ENCODE measurements around the gene MBD4.
"Not testable (repeated sequence)": the region's sequence is repeated elsewhere in the genome, so short reads cannot be mapped to it uniquely, and the experiment has no call there.

Gene MBD4

GRCh38 chr3:129483870-129484269, 44.1 kb upstream of the MBD4 start:
- TF ChIP-seq, protein P1, sequence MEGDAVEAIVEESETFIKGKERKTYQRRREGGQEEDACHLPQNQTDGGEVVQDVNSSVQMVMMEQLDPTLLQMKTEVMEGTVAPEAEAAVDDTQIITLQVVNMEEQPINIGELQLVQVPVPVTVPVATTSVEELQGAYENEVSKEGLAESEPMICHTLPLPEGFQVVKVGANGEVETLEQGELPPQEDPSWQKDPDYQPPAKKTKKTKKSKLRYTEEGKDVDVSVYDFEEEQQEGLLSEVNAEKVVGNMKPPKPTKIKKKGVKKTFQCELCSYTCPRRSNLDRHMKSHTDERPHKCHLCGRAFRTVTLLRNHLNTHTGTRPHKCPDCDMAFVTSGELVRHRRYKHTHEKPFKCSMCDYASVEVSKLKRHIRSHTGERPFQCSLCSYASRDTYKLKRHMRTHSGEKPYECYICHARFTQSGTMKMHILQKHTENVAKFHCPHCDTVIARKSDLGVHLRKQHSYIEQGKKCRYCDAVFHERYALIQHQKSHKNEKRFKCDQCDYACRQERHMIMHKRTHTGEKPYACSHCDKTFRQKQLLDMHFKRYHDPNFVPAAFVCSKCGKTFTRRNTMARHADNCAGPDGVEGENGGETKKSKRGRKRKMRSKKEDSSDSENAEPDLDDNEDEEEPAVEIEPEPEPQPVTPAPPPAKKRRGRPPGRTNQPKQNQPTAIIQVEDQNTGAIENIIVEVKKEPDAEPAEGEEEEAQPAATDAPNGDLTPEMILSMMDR (conservative IDR thresholded peaks at IDR 0.05; ENCODE audit: control insufficient read depth, insufficient read depth, low read depth, low read length): no peak
- DNase-seq (ENCODE audit: low read depth): no peak
- no peak overlapping the region for H3K4me3 ChIP-seq (ENCODE audit: control insufficient read depth, low read depth, low read length)

GRCh38 chr3:129482721-129483120, 43.0 kb upstream of the MBD4 start:
- no peak for DNase-seq (ENCODE audit: low read depth)
- no peak overlapping the region for H3K4me3 ChIP-seq (ENCODE audit: control insufficient read depth, low read depth, low read length)
- TF ChIP-seq, protein P1 (conservative IDR thresholded peaks at IDR 0.05; ENCODE audit: control insufficient read depth, insufficient read depth, low read depth, low read length): peak; percentile 20

DNA sequence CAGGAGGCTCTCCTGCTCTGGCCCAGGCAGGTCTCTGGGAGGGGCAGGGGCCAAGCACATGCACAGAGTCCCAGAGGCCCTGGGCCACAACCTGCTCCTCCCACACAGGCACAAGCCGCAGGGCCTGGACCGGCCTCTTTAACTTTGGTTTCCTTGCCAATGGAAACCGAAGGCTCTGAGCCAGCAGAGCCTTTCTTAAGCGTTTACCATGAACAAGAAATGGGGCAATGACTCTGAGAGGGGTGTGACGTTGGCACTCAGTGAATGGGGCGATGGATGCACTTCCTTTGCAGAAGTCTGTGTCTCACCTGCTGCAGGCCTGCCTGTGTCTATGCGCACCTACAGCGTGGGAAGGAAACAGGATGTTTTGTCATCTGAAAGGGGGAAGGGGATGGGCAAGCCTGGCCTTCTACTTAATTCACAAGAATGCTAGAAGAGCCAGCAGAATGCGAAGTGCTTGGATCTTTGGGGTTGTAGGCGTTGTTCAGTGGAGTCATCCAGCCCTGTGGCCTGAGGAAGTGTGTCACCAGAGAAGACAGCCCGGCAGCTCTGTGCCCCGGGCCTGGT, 42.1 kb upstream of the MBD4 start:
- peak; percentile 75 for DNase-seq (ENCODE audit: low read depth)
- no peak overlapping the region for H3K4me3 ChIP-seq (ENCODE audit: control insufficient read depth, low read depth, low read length)

DNA sequence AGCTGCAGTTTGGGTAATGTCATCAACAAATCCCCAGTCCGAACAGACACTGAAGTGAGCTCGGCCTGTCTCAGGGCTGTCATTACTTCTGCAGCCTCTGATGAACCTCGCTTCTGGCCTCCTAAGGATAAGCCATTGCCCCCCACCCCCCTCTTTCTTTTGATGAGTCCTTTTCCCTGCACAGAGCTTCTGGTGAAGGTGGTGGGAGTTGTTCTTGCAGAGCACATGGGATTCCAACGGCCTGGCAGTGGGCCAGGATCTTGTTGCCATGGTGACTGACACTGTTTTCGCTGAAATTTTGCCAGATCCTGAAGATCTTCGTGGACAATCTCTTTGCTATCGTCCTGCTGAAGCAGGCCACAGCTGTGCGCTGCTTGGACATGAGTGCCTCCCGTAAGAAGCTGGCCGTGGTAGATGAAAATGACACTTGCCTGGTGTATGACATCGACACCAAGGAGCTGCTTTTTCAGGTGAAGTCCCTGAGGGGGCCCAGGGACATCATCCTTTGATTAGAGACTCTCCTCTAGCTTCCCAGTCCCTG, 41.5 kb upstream of the MBD4 start:
- peak; percentile 55 for DNase-seq (ENCODE audit: low read depth)

More for the DNA sequence above, 42.1 kb upstream of the MBD4 start:
- TF ChIP-seq, protein P1 (conservative IDR thresholded peaks at IDR 0.05; ENCODE audit: control insufficient read depth, insufficient read depth, low read depth, low read length): no peak

DNA sequence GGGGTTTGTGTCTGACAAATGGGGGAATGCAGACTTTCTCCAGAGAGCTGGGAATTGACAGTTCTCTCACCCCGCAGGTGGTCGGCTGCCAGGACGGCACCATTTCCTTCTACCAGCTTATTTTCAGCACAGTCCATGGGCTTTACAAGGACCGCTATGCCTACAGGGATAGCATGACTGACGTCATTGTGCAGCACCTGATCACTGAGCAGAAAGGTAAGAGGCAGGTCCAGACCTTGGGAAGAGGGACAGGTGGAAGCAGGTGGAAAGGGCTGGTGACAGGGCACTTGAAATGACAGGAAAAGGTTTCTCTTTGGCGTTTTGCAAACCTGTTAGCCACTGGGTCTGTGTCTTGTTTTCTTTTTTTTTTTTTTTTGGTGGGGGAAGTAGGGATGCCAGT, 36.8 kb upstream of the MBD4 start:
- no peak for DNase-seq (ENCODE audit: low read depth)
- H3K4me3 ChIP-seq (ENCODE audit: control insufficient read depth, low read depth, low read length): no peak overlapping the region
- TF ChIP-seq, protein P1 (conservative IDR thresholded peaks at IDR 0.05; ENCODE audit: control insufficient read depth, insufficient read depth, low read depth, low read length): no peak

More for the DNA sequence above, 41.5 kb upstream of the MBD4 start:
- not testable (repeated sequence) for H3K4me3 ChIP-seq (ENCODE audit: control insufficient read depth, low read depth, low read length)

DNA sequence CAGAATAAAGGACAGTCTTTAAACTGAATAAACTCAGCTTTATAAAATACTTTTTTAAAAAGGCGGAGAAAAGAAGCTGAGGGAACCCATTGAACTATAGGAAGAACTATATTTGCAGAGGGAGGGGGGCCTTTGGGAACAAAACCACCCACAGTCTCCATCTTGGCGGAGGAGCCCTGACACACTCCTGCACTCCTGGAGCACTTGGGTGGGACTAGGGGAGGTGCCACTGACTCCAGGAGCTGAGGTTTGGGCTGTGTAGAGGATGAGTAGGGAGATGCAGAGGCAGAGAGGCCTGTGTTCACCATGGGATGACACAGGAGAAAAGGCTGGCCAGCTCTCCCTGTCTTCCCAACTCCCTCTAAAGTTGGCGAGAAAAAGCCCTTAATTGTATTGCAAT, 36.1 kb upstream of the MBD4 start:
- TF ChIP-seq, protein P1 (conservative IDR thresholded peaks at IDR 0.05; ENCODE audit: control insufficient read depth, insufficient read depth, low read depth, low read length): no peak
- no peak overlapping the region for H3K4me3 ChIP-seq (ENCODE audit: control insufficient read depth, low read depth, low read length)
- DNase-seq (ENCODE audit: low read depth): no peak

DNA sequence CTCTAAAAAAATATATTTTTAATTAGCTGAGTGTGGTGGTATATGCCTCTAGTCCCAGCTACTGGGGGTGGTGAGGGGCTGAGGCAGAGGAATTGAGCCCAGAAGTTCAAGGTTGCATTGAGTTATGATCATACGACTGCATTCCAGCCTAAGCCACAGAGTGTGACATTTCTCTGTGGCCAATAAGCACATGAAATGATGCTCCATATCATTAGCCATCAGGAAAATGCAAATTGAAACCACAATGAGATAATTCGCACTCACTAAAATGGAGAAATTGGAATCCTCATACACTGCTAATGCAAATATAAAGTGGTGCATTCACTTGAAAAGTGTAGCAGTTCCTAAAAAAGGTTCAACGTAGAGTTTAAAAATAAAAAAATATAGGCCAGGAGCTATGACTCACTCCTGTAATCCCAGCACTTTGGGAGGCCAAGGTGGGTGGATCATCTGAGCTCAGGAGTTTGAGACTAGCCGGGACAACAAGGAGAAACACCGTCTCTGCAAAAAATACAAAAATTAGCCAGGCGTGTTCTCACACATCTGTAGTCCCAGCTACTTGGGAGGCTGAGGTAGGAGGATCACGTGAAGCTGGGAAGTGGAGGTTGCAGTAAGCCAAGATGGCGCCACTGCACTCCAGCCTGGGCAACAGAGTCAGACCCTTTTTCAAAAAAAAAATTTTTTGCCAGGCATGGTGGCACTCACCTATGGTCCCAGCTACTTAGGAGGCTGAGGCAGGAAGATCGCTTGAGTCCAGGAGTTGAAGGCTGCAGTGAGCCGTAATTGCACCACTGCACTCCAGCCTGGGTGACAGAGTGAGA, 35.4 kb upstream of the MBD4 start:
- no peak for DNase-seq (ENCODE audit: low read depth)
- no peak overlapping the region for H3K4me3 ChIP-seq (ENCODE audit: control insufficient read depth, low read depth, low read length)
- TF ChIP-seq, protein P1 (conservative IDR thresholded peaks at IDR 0.05; ENCODE audit: control insufficient read depth, insufficient read depth, low read depth, low read length): no peak

Data from fibroblast of mammary gland (primary cell).